Measurements from ENCODE around the gene SLC1A2.

Gene SLC1A2

DNA sequence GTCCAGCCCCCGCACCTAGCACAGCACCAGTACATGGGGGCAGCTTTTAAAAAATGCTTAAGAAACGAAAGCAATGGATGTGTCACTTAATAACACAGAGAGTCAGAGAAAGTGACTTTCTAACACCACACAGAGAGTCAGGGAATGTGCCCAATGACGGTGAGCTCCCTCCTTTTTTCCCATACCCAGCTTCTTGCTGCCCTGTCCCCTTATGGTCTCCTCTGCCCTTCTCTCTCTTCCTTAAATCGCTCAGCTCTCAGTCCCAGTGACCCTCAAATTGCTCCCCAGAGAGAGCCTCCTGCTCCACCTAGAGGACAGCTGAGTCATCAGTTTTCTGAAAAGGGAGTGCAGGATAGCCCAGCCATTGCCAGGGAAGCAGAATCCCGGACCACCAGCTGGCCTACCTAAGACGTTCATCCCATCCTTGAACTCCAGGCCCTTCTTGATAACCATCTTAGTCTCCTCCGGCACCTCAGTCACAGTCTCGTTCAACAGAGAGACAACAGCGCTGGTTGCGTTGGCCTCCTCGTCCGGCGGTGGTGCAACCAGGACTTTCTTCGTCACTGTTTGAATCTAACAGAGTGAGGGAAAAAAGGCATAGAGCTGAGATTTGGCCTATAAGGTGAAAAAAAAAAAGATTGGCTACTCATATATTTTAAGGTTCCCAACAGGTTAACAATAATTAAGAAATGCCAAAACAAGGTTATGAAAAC, 113.5 kb downstream of the SLC1A2 start:
- Mint-ChIP-seq H3K36me3 (ENCODE audit: low read depth) (no peaks in the 10 kb centered on the region), H3K27ac (peak overlapping the region; percentile 66), H3K4me1 (peaks cover 26% of the 10 kb centered on the region), H3K9me3 (no peaks in the 10 kb centered on the region), H3K4me3 (no peak overlapping the region), H3K27me3 (no peaks in the 10 kb centered on the region)
- DNase-seq (no peak), ATAC-seq (peak; percentile 41)

GRCh38 chr11:35304900-35305460, 114.4 kb downstream of the SLC1A2 start:
- Mint-ChIP-seq H3K4me3 (no peak overlapping the region), H3K27ac (peak overlapping the region; percentile 66), H3K36me3 (ENCODE audit: low read depth) (no peaks in the 10 kb centered on the region), H3K27me3 (no peaks in the 10 kb centered on the region), H3K4me1 (peaks cover 26% of the 10 kb centered on the region), H3K9me3 (no peaks in the 10 kb centered on the region)
- ATAC-seq, result no peak
- no peak for DNase-seq

- DNase-seq (no peak), ATAC-seq (peak; percentile 80)
- Mint-ChIP-seq H3K27ac (peak overlapping the region; percentile 64), H3K4me1 (peaks cover 29% of the 10 kb centered on the region), H3K27me3 (no peaks in the 10 kb centered on the region), H3K36me3 (ENCODE audit: low read depth) (no peaks in the 10 kb centered on the region), H3K4me3 (no peak overlapping the region), H3K9me3 (no peaks in the 10 kb centered on the region)
Observed at GRCh38 chr11:35304386-35304775, 115.0 kb downstream of the SLC1A2 start.

GRCh38 chr11:35303596-35304385, 115.6 kb downstream of the SLC1A2 start:
- no peak for DNase-seq
- H3K27ac Mint-ChIP-seq, result peak overlapping the region; percentile 64

GRCh38 chr11:35302398-35302797, 117.0 kb downstream of the SLC1A2 start:
- ATAC-seq (no peak), DNase-seq (no peak)
- Mint-ChIP-seq H3K27ac (no peak overlapping the region), H3K36me3 (ENCODE audit: low read depth) (no peaks in the 10 kb centered on the region), H3K27me3 (no peaks in the 10 kb centered on the region), H3K4me3 (no peak overlapping the region), H3K4me1 (peaks cover 29% of the 10 kb centered on the region), H3K9me3 (no peaks in the 10 kb centered on the region)

More at GRCh38 chr11:35303596-35304385, 115.6 kb downstream of the SLC1A2 start:
- no peak for ATAC-seq
- no peaks in the 10 kb centered on the region for H3K9me3 Mint-ChIP-seq
- H3K4me1 Mint-ChIP-seq, result peaks cover 29% of the 10 kb centered on the region
- H3K4me3 Mint-ChIP-seq, result no peak overlapping the region
- no peaks in the 10 kb centered on the region for H3K36me3 Mint-ChIP-seq (ENCODE audit: low read depth)
- H3K27me3 Mint-ChIP-seq, result no peaks in the 10 kb centered on the region

- H3K4me1 Mint-ChIP-seq, result peaks cover 11% of the 10 kb centered on the region
- no peaks in the 10 kb centered on the region for H3K9me3 Mint-ChIP-seq
- H3K27ac Mint-ChIP-seq, result no peak overlapping the region
- H3K36me3 Mint-ChIP-seq (ENCODE audit: low read depth), result no peaks in the 10 kb centered on the region
- ATAC-seq (no peak), DNase-seq (no peak)
- peaks cover 4% of the 10 kb centered on the region for H3K27me3 Mint-ChIP-seq
- H3K4me3 Mint-ChIP-seq, result no peak overlapping the region
Observed at GRCh38 chr11:35298369-35298768, 121.0 kb downstream of the SLC1A2 start.

- Mint-ChIP-seq H3K4me1 (peaks cover 35% of the 10 kb centered on the region), H3K9me3 (no peaks in the 10 kb centered on the region), H3K4me3 (no peak overlapping the region), H3K36me3 (ENCODE audit: low read depth) (no peaks in the 10 kb centered on the region), H3K27ac (no peak overlapping the region), H3K27me3 (peaks cover 4% of the 10 kb centered on the region)
- ATAC-seq, result no peak
- DNase-seq, result no peak
Observed at GRCh38 chr11:35295751-35296150, 123.6 kb downstream of the SLC1A2 start.

- Mint-ChIP-seq H3K27me3 (peaks cover 4% of the 10 kb centered on the region), H3K27ac (no peak overlapping the region), H3K4me3 (no peak overlapping the region), H3K36me3 (ENCODE audit: low read depth) (no peaks in the 10 kb centered on the region), H3K9me3 (no peaks in the 10 kb centered on the region), H3K4me1 (peaks cover 52% of the 10 kb centered on the region)
- DNase-seq (no peak), ATAC-seq (no peak)
Observed at GRCh38 chr11:35293699-35294098, 125.7 kb downstream of the SLC1A2 start.

DNA sequence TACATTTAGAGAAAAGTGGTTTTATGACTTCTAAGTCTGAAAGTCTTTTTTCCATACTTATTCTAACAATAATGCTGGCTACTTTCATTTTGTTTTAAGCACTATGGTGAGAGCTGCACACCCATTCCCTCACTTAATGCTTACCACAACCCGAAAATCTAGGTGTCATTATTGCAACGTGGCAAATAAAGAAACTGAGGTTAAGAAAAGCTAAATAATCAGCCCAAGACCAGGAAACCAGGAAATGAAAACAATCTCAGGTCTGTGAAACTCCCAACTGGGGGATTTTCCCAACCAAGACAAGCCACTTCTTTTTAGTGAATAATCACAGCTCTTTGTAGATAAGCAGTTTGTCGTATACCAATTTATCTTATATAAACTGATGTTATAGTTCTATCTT, 126.3 kb downstream of the SLC1A2 start:
- Mint-ChIP-seq H3K4me3 (peak overlapping the region; percentile 39), H3K36me3 (ENCODE audit: low read depth) (no peaks in the 10 kb centered on the region), H3K9me3 (no peaks in the 10 kb centered on the region), H3K27ac (peak overlapping the region; percentile 80), H3K4me1 (peaks cover 58% of the 10 kb centered on the region), H3K27me3 (peaks cover 4% of the 10 kb centered on the region)
- no peak for DNase-seq
- ATAC-seq, result peak; percentile 37

DNA sequence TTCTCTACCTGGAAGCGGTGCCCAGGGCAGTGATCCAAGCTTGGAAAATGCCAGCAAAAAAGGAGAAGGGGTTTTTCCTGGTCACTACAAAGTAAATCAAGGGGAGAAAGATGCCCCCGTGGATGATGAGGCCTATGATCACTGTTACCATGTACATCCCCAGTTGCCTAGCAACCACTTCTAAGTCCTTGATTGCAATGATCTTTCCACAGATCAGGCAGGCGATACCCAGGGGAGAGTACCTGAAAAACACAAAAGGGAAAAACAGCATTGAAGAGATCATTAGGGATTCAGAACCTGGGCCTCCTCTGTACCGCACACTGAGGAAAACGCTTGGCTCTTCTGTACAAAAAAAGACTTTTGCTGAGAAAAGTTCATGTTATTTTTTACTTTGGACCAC, 127.1 kb downstream of the SLC1A2 start:
- peak overlapping the region; percentile 80 for H3K27ac Mint-ChIP-seq
- ATAC-seq (peak; percentile 82), DNase-seq (peak; percentile 24)
- peaks cover 58% of the 10 kb centered on the region for H3K4me1 Mint-ChIP-seq
- H3K27me3 Mint-ChIP-seq, result peaks cover 4% of the 10 kb centered on the region
- H3K4me3 Mint-ChIP-seq, result peak overlapping the region; percentile 39
- H3K36me3 Mint-ChIP-seq (ENCODE audit: low read depth), result no peaks in the 10 kb centered on the region
- no peaks in the 10 kb centered on the region for H3K9me3 Mint-ChIP-seq

- H3K9me3 Mint-ChIP-seq, result no peaks in the 10 kb centered on the region
- peaks cover 2% of the 10 kb centered on the region for H3K36me3 Mint-ChIP-seq (ENCODE audit: low read depth)
- H3K27me3 Mint-ChIP-seq, result no peaks in the 10 kb centered on the region
- H3K4me3 Mint-ChIP-seq, result no peak overlapping the region
- ATAC-seq (peak; percentile 33), DNase-seq (no peak)
- peaks cover 54% of the 10 kb centered on the region for H3K4me1 Mint-ChIP-seq
- no peak overlapping the region for H3K27ac Mint-ChIP-seq
Observed at GRCh38 chr11:35290876-35291275, 128.5 kb downstream of the SLC1A2 start.

DNA sequence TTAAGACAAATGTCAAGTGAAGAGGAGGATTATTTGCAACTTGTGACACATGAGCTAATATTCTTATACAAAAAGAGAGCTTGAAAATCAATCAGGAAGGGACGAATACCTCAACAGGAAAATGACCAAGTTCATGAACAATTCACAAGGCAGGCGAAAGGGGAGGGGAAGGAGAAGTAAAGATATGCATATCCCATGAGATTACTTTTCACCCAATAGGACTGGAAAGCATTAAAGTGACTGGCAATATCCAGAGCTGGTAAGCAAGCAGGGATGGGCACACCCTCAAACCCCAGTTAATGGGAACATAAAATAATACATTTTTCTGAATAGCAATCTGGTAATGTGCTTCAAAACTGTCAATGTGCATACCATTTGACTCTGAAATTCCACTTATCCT, 129.5 kb downstream of the SLC1A2 start:
- no peaks in the 10 kb centered on the region for H3K27me3 Mint-ChIP-seq
- peaks cover 2% of the 10 kb centered on the region for H3K36me3 Mint-ChIP-seq (ENCODE audit: low read depth)
- ATAC-seq, result no peak
- DNase-seq, result no peak
- peak overlapping the region; percentile 7 for H3K4me3 Mint-ChIP-seq
- H3K9me3 Mint-ChIP-seq, result no peaks in the 10 kb centered on the region
- H3K4me1 Mint-ChIP-seq, result peaks cover 54% of the 10 kb centered on the region
- H3K27ac Mint-ChIP-seq, result peak overlapping the region; percentile 19

DNA sequence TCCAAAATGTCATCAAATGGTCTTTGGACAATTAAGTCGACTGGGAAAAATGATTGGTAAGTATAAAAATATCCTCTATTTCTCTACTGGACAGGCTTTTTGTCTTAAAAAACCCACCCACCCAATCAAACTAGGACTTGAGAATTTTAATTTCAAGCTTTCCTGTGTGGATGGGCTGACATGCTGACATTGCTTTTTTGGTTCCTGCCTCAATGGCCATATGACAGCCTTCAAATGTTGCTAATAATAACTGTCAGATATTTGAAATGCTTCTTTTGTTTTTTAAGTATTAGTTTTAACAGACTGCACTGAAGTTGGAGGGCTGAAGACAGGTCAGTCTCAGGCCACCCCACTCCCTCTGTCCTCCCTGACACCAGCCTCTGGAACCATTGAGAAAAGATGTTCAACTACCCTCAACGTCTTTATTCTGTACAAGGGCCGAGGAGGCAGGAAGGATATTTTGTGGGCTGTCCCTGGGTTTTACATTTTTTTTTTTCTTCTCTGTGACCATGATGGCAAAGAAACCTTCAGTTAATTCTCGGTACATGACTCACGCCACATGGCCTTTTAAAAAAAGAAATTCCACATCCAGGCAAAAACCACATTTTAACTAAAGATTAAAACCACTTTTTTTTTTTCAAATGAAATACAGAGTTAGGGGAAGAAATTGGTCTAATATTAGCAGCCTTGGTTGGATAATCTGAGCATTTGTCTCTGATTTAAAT, 130.4 kb downstream of the SLC1A2 start:
- DNase-seq, result no peak
- Mint-ChIP-seq H3K4me1 (peaks cover 54% of the 10 kb centered on the region), H3K36me3 (ENCODE audit: low read depth) (peaks cover 2% of the 10 kb centered on the region), H3K27ac (peak overlapping the region; percentile 81), H3K9me3 (no peaks in the 10 kb centered on the region), H3K27me3 (no peaks in the 10 kb centered on the region), H3K4me3 (no peak overlapping the region)
- ATAC-seq, result peak; percentile 62

DNA sequence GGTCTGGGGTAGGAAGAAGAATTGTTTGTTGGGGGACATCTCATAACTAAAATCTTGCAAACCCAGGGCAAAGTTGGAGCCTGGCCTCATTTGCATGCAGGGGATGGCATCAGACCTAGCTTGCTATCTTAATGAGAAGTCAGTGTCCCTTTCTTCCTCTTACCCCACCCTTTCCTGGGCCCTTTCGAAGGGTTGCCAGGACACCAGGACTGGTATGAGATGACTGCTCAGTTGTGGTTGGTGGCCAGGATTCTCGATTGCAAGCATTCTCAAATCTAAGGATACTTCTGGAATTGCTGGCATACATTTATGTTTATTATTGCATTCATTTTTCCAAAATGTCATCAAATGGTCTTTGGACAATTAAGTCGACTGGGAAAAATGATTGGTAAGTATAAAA, 131.0 kb downstream of the SLC1A2 start:
- ATAC-seq, result no peak
- Mint-ChIP-seq H3K4me3 (no peak overlapping the region), H3K27me3 (no peaks in the 10 kb centered on the region), H3K27ac (no peak overlapping the region), H3K36me3 (ENCODE audit: low read depth) (peaks cover 2% of the 10 kb centered on the region), H3K4me1 (peaks cover 51% of the 10 kb centered on the region), H3K9me3 (no peaks in the 10 kb centered on the region)
- no peak for DNase-seq

Measured in activated naive CD8-positive, alpha-beta T cell treated with anti-CD3 and anti-CD28 coated beads, Interleukin-2, amount 50 U/mL, for 24 hours (primary cell).